HEK293 (cell line): ENCODE data around the gene FRZB.

Experiments
- CTCF ChIP-seq: fragments of 450-650 bp; formaldehyde crosslinking; IDR thresholded peaks from 2 replicates; pipeline ENCODE4 v1.5.1; 2016; ENCODE audit warnings: missing biosample characterization, missing genetic modification characterization
- ZBTB48 ChIP-seq: fragments of 450-650 bp; formaldehyde crosslinking; IDR thresholded peaks from 2 replicates; pipeline ENCODE4 v1.5.1; 2016; ENCODE audit warnings: missing biosample characterization, missing genetic modification characterization
- ZEB2 ChIP-seq: fragments of 450-650 bp; formaldehyde crosslinking; IDR thresholded peaks from 2 replicates; pipeline ENCODE4 v1.5.1; 2016; ENCODE audit warnings: missing biosample characterization, missing genetic modification characterization

- TF ChIP-seq ZEB2 (no peak), ZBTB48 (tag by site-specific recombination) (no peak), CTCF (tag by site-specific recombination) (no peak)
Measured at GRCh38 chr2:182911813-182912517, 45.5 kb upstream of the FRZB start.
